HG03342 (cell line): ENCODE measurements around the gene GNAZ.
A peak's percentile ranks its signal among the peaks of the same experiment; 100 is the strongest.
"Not testable (repeated sequence)": the region's sequence is repeated elsewhere in the genome, so short reads cannot be mapped to it uniquely, and the experiment has no call there.

Experiments
- ATAC-seq: cut with Tn5 transposase; IDR thresholded peaks from one replicate; pipeline ENCODE4 v1.9.1; 2021; ENCODE audit warnings: mild to moderate bottlenecking, moderate library complexity; ENCODE audit not compliant: unreplicated experiment

Gene GNAZ

DNA sequence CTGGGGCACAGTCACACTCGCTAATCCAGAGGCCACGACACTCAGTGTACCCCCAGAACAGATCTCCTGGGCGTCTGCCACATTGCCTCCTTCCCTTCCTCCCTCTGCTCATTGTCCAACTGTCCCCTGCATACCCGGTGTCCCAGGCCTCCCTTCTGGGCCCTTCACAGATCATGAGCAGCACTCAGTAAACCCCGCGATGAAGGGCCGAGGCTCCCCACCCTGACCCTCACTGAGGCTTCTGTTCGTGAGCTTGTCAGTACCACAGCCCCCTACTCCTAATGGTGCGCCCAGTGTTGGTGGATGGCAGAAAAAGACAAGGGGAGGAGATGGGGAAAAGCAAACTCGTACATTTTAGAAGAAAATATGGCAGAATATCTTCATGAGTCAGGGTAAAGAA, 58.8 kb downstream of the GNAZ start:
- ATAC-seq, result no peak

DNA sequence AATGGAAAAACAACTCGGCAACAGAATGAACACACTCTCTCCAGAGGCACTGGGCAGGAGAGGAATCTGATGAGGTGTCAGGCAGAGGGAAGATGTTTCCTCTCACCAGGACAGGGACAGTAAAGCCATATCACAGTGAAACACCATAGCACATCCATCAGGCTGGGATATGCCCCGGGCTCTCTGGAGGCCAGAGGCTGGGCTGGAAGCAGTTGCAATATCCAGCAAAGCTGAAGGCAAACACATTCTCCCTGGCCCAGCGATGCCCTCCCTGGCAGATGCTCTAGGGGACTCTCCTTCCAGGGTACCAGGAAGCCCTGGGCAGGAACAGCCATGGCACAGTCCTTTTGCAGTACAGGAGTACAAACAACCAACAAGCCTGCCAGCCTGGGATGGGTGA, 60.4 kb downstream of the GNAZ start:
- no peak for ATAC-seq

DNA sequence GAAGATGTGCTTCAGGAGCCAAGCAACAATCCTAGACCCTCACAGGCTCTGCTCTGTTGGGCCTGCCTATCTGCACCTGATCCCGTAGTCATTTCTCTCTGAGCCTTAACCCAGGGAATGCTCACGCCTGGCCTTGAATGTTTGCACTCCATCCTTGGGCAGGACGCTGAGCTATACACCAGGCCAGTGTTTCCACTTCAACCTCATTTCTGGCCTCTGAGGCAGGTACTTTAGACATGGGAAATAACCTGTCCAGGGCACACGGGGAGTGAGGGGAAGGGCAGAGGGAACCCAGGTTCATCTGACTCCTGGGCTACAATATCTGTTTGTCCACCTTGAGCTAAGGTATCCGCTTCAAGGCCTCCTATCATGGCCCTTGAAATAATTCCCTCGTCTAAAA, 61.6 kb downstream of the GNAZ start:
- no peak for ATAC-seq

DNA sequence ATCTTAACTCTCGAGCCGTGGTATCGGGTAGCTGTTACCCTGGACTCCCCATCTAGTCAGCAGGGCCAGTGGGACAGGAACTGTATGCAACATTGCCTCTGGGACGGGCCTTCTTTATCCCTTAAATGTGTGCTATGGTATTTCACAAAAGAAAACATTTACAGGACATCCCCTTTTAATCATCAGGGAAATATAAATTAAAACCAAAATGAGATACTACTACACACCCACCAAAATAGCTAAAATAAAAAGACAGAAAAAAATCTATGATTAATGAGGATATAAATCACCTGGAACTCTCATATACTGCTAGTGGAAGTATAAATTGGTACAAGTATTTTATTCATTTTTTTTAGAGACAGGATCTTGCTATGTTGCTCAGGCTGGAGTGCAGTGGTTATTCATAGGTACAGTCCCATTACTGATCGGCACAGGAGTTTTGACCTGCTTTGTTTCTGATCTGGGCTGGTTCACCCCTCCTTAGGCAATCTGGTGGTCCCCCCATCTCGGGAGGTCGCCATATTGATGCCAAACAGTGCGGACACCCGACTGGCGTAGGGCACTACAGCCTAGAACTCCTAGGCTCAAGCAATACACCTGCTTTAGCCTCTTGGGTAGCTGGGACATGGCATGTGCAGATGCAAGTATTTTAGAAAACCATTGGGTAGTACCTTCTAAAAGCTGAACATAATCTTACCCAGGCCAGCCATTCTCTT, 62.2 kb downstream of the GNAZ start:
- ATAC-seq, result no peak

DNA sequence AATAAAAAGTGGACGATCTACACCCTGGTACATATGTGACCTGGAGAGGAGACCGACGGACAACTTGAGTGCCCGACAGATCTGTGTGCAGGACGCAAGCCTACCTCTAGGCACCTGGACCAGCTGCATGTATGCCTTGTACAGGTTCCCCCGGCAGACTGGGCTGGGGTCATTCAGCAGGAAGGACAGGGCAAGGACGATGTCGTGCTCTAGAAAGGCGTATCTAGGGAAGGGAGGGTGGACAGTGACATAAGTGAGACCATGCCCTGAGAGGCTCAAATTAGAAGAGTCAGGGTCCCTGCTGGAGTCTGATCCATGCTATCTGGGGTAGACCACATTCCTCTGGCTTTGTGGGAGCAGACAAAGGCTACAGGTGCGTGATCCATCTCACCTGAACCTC, 63.6 kb downstream of the GNAZ start:
- no peak for ATAC-seq

DNA sequence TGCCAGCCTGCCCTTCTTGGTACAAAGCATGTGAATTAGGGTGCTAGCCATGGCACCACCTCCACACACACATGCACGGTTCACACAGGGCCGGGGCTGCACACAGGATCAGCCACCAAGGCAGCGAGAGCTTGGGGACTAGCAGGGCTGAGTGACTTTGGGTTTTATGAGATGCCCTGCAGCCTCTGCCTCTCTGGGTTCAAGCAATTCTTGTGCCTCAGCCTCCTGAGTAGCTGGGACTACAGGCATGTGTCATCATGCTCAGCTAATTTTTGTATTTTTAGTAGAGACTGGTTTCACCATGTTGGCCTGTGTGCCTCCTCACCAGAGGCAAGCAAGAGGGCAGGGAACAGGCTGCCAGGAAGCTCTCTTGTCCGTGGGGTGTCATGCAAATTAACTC, 66.7 kb downstream of the GNAZ start:
- ATAC-seq, result not testable (repeated sequence)

DNA sequence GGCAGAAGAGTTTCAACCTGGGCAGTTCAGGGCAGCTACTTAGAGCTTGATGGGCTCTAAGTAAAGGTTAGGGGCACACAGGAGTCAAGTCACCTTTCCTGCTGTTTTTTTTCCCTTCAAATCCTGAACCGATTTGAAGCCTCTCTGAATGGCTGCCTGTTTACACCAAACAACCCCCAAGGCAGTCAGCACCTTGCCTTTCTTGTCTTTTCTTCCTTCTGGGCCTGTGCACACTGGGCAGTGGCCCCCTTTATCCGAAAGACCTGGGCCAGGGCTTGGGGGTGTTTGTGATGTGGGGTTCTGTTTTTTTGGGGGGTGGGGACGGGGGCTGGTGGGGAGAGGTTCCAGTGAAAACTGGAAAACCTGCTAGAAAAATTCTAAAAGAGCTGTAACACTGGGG, 67.1 kb downstream of the GNAZ start:
- no peak for ATAC-seq

DNA sequence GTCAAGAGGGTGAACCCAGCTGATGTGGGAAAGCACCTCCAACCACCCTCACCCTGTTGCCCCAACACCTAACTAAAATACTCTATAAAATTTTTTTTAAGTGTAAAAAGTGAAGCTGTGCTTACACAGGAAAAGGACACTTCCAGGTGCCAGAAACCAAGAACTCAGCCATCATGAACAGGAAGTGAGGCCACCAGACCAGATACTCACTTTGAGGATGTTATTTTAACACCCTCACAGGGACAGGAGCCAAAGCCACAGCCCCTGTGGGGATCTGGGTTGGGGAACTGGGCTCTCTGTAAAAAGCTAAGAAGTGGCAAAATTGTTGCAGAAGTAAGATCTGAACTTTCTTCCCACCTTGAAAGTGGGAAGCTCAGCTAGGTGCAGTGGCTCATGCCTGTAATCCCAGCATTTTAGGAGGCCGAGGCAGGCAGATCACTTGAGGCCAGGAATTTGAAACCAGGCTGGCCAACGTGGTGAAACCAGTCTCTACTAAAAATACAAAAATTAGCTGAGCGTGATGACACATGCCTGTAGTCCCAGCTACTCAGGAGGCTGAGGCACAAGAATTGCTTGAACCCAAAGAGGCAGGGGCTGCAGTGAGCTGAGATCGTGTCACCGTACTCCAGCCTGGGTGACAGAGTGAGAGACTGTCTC, 67.7 kb downstream of the GNAZ start:
- ATAC-seq, result peak; percentile 40

DNA sequence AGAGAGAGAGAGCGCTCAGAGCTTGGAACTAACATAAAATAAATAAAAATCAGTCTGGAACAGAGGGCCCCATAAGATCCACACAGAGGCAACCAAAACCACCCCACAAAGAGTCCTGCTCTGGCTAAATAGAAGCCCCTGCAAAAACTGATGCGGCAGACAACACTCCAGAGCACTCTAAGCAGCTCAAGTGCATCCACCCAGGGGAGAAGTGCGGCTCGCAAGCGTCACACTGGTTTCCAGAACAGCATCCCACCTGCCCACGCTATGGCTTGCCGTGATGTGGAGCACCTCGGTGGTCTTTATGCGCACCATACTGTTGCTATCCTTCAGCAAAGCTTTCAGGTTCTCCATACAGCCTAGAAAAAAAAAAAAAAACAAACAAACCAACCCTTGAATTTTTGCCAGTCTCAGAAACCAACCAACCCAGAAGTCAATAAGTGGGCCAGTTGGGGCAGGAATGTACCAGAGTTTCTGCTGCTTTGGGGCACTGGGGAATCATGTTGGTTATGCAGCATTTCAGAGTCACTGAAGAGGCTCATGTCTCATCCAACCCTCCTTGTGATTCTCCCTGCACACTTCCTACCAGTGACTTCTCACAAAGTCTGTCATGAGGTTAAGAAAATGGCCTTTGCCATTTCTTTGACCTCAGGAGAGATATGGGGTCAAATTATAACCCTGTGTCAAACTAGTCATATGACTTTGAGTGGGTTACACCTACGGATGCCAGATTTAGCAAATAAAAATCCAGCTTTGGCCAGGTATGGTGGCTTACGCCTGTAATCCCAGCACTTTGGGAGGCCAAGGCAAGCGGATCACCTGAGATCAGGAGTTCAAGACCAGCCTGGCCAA, 68.5 kb downstream of the GNAZ start:
- no peak for ATAC-seq

DNA sequence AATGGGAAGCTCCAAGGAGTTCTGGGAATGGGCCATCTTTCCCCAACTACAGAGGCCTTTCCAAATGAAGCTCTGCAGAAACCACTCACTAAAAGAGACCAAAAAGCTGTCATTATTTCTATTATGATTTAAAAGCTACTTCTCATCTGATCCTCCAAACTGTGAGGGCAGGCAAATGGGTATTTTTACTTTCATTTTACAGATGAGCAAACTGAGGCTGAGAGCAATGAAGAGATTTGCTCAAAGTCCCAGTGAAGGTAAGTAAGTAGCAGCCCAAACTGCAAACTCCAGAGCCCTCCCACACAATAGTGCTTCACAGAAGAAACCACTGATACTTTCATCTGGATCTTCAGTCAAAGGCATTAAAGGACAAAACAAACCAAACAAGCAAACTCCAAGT, 70.1 kb downstream of the GNAZ start:
- ATAC-seq, result no peak

DNA sequence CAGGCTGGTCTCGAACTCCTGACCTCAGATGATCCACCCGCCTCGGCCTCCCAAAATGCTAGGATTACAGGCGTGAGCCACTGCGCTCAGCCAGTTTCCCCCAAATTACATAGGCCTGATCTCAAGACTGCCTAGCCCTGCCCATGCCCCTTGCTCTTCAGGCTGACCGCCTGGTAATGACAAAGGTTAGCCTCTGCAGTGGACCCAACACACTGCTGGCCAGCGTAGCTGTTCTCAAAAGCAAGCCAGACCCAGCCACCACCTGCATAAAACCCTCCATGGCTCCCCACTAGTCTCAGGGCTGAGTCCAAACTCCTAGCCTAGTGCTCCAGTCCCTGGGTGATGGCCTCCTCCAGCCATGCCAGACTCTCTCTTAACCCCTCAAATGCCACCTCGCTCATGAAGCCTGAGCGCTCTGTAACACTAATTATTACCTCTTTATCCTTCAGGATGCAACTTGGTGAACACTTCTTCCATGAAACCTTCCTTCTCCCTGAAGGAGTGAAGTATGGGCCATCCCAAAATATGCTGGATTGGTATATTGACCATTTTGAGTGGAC, 72.3 kb downstream of the GNAZ start:
- ATAC-seq, result no peak

DNA sequence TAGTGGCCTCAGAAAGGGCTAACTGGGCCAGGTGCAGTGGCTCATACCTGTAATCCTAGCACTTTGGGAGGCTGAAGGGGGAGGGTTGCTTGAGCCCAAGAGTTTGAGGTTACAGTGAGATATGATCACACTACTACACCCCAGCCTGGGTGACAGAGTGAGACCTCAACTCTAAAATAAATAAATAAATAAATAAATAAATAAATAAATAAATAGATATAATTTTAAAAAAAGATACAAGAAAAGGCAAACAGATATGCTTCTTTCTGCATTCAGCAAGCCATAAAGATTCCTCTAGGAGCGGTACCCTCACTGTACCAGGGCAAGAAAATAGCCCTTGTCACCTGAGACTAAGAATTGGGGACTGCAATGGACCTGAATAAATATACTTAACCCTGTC, 72.8 kb downstream of the GNAZ start:
- no peak for ATAC-seq

DNA sequence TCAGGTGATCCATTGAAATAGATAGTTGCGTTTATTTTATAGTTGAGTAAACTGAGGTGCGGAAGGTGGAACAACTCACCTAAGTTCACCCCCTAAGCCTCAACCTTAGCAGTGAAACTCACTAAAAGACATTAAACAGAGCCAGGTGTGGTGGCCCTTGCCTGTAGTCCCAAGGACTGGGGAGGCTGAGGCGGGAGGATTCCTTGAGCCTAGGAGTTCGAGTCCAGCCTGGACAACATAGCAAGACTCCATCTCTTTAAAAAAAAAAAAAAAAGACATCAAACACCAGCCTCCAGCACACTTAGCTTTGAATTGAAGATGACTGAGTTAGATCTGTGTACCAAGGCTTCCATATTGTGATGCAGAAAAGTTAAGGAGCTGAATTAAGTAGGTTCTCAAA, 74.1 kb downstream of the GNAZ start:
- ATAC-seq, result no peak

DNA sequence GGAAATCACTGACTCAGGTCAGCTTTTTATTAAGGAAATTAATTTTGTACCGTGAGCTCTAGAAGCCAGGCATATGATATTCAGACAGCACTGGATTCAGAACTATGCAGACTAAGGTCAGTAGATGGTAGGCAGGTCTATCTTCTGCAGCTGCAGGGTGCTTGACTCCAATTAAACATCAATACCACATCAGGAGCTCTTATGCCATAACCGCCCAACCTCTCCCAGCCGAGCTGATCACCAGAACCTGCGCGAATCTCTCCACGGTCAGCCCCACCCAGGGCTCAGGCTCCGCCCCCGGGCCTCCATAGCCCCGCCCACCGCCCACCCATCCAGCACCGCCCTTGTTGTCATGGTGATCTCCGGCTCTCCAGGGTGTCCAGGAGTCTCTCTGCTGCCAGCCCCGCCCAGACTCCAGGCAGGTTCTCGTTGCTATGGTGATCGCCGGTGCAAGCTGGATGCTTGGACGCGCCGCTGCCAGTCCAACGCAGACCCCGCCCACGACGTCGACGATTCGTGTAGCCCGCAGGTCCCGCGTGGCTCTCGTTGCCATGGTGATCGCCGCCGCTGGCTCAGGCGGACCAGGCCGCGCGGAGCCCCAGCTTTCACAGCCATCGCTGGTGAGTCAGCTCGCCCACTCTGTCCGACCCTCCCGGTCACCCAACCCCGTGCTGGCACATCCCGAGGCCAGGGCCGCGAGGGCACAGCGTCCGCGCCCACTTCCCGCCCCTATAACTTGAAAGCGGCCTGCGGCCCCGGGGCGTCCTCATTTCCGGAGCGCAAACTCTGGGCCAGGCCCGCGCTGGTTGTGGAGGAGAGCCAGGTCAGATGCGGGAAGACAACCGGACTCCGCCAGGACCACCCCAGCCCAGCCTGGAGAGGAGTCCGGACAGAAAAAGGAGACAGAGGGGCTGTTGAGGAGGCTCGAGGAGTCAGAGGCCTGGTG, 74.9 kb downstream of the GNAZ start, which contains the start of gene RAB36:
Gene RAB36, plus strand, starts transcription at position 546 of the 946 bp plus-strand sequence. CDS start 1,140 bp downstream, outside the sequence.
- ATAC-seq, result peak; percentile 47

DNA sequence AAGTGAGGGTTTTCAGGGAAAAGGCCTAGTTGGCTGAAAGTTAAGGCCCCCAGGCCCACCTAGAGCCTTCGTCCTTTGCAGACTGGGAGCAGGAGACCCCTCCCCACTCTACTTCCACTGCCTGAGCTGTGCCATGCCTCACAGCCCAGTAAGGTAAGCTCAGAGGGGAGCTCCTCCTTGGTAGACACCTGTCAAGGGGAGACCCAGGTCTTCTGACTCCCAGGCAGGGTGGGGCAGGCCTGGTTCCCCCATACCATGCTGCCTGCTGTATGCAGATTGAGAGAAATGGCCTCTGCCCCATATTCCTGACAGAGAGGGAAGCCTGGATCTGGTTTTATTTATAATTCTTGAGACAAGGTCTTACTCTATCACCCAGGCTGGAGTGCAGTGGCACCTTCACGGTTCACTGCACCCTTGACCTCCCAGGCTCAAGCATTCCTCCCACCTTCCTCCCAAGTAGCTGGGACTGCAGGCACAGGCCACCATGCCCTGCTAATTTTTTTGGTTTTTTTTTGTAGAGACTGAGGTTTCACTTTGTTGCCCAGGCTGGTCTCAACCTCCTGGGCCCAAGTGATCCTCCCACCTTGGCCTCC, 75.7 kb downstream of the GNAZ start:
- ATAC-seq, result no peak

DNA sequence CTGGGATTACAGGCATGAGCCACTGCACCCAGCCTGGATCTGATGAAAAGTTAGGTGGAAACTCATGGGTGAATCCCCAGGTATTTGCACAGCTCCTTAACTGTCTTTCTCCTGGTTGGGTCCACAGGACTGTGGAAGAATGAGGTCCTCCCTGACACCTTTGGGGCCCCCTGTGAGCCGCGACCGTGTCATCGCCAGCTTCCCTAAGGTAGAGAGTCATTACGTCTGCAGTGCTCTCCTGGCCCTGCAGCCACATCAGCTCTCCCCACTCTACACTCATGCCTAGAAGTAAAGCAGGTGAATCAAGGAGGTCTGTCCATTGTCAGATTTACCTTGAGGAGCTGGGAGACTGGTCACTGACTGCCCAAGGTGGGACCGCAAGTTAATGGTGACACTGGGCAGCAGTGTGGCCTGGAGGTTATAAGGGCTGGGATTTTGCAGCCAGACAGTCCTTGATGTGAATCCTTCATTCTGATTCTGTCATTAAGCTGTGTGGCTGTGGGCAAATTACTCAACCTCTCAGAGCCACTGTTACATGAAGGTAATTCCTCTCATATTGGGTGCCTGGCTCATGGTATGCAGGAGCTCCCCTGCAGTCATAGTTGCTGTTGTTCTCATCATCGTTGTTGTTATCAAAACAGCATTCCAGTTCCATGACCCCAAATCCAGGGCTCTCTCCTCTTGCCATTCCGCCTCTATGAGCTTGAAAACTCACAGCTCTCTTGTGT, 76.3 kb downstream of the GNAZ start:
- no peak for ATAC-seq

DNA sequence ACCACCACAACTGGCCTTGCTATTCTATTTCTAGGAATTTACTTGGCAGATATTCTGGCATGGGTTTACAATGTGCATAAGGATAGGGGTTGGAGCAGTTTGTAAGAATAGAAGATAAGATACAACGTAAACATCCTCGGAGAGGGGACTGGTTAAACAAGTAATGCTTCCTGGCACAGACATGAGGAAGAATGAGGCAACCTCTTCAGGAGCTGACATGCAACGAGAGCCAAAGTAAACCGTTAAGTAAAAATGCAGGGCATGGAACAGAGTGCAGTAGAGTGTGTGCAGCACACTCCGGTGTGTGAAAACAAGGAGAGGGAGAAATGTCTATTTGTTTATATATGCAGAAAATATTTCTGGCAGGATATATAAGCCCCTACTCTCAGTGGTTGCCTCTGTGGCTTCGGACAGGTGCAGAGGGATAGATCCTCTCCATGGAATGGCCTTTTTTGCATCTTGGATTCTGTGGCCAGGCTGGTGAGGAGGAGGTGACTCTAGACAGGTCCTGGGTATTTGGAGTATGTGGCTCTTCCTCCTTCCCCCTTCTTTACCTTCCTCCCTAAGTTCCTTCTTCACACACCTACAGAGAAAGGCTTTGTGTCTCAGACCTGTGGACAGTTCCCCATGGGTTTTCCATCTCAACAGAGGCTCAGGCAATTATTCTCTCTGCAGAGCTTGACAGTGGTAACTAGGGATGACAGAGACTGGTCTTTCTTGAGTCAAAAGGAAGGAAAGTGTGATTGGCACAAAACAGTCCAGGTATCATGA, 77.5 kb downstream of the GNAZ start:
- no peak for ATAC-seq

DNA sequence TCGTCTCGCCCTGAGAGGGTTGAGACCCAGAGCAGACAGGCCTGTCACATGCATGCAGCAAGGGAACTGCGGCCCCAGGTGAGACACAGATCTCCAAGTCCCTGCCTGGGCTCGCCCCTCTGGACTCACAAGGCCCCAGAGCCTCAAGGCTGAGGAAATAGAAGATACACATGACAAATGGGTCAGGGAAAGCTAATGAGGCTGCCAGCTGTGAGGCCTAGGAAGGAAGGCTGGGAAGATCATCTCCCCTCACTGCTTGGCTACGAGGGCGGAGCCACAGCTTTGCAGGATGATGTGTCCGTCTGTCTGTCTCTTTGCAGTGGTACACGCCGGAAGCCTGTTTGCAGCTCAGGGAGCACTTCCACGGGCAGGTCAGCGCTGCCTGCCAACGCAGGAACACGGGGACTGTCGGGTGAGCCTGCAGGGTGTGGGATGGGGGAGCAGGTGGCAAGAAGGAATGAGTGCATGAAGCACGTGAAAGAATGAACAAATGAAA, 79.5 kb downstream of the GNAZ start:
- ATAC-seq, result no peak
